ENCODE results near the gene LAMB3.

Gene LAMB3

DNA sequence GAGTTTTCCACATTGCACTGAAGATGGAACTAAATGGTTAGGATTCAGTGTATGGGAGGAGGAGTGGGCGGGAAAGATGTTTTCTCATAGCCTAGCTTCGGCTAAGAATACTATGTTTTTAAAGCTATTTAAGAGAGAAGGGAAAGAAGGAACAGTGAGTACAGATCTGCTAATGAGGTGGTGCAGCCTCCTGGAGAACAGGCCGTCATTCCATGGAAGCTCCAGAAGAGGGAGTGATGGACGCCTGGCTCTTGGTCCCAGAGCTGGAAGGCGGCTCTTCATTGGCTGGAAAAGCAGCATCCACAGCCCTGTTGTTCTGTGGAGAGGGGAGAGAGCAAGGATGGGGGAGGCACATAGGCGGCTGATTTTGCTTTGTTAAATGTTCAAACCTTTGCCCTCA is 61.8 kb downstream of the LAMB3 start:
- Histone ChIP-seq H3K9ac (ENCODE audit: low read depth, low read length) (no peak overlapping the region), H3K4me1 (ENCODE audit: insufficient read depth, low read length) (no peaks in the 10 kb centered on the region)

DNA sequence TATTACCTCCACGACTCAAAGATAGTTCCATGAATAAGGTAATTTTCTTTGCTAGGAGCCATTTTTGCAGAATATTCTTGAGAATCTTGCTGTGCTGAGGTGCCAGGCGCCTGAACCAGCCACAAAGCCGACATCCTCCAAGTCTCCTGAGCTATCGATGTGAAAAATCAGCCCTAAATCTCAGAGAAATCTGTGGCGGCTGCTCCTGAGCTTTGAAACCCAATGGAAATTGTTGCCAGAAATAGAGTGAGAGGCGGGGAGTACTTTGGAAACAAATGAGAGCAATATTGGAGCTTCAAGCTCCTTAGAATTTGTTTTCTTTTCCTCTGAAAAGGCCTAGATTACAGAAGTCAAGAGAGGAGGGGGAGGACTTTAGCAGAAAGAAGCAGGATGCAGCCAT is 62.4 kb downstream of the LAMB3 start:
- H3K36me3 ChIP-seq (ENCODE audit: insufficient read depth, low read length): no peaks in the 10 kb centered on the region
- H3K9me3 ChIP-seq (ENCODE audit: control insufficient read depth, insufficient read depth, low read length): no peaks in the 10 kb centered on the region
- no peaks in the 10 kb centered on the region for H3K4me1 ChIP-seq (ENCODE audit: insufficient read depth, low read length)
- H3K9ac ChIP-seq (ENCODE audit: low read depth, low read length): no peak overlapping the region

More for the DNA sequence above, 61.8 kb downstream of the LAMB3 start:
- H3K9me3 ChIP-seq (ENCODE audit: control insufficient read depth, insufficient read depth, low read length): no peaks in the 10 kb centered on the region
- H3K36me3 ChIP-seq (ENCODE audit: insufficient read depth, low read length): no peaks in the 10 kb centered on the region

- H3K36me3 ChIP-seq (ENCODE audit: insufficient read depth, low read length): no peaks in the 10 kb centered on the region
- no peak overlapping the region for H3K9ac ChIP-seq (ENCODE audit: low read depth, low read length)
- no peaks in the 10 kb centered on the region for H3K9me3 ChIP-seq (ENCODE audit: control insufficient read depth, insufficient read depth, low read length)
- no peaks in the 10 kb centered on the region for H3K4me1 ChIP-seq (ENCODE audit: insufficient read depth, low read length)
These were observed 62.8 kb downstream of the LAMB3 start for GRCh38 chr1:209589440-209589839.

DNA sequence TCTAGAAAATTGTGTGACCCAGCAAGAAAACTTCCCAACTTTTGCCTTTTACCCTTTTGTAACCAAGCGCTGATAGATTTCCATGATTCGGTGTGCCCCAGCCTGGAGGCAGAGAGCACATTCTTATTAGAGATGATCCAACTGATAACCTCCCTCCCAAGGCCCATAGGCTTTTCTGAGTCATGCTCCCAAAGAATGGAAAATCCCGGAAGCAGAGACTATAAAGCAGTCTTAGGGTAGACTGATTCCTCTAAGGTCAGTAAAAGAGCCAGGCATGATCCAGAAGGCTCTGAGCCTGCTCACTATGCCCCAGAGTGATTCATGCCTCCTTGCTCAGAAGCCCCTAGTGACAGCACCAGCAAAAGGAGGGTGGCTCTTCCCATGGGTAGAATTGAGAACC is 64.4 kb downstream of the LAMB3 start:
- Histone ChIP-seq H3K36me3 (ENCODE audit: insufficient read depth, low read length) (no peaks in the 10 kb centered on the region), H3K9me3 (ENCODE audit: control insufficient read depth, insufficient read depth, low read length) (no peaks in the 10 kb centered on the region; the same call in 1 of the 2 replicates), H3K4me1 (ENCODE audit: insufficient read depth, low read length) (0 out of 2 replicates have a peak, but pooled peaks cover 2% of the 10 kb centered on the region), H3K9ac (ENCODE audit: low read depth, low read length) (no peak overlapping the region)

DNA sequence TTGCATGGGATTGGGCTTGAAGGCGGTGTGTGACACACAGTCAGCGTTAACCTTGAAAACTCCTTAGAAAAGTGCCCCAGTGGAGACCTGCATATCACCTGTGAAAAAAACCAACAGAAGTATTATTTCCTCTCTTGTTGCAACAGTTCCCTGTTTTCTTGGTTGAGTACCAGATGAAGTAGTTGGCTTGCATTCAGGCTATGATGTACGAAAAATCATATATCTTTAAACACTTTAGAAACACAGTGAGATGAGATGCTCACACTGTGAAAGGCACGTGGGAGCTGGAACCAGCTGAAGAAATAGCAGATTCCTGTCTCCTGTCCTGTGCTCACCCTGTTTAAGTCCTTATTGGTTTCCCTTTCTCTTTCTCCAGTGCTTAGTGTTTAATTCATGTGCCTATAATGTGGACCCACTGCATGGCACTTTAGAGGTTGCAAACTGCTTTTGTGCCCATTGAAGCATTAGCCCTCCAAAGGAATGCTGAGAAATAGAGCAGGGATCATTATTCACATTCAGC is 65.9 kb downstream of the LAMB3 start:
- Histone ChIP-seq H3K9ac (ENCODE audit: low read depth, low read length) (no peak overlapping the region), H3K36me3 (ENCODE audit: insufficient read depth, low read length) (no peaks in the 10 kb centered on the region), H3K9me3 (ENCODE audit: control insufficient read depth, insufficient read depth, low read length) (no peaks in the 10 kb centered on the region; the same call in 1 of the 2 replicates), H3K4me1 (ENCODE audit: insufficient read depth, low read length) (0 out of 2 replicates have a peak, but pooled peaks cover 2% of the 10 kb centered on the region)

GRCh38 chr1:209585672-209586071 is 66.6 kb downstream of the LAMB3 start:
- Histone ChIP-seq H3K36me3 (ENCODE audit: insufficient read depth, low read length) (no peaks in the 10 kb centered on the region), H3K9ac (ENCODE audit: low read depth, low read length) (no peak overlapping the region), H3K9me3 (ENCODE audit: control insufficient read depth, insufficient read depth, low read length) (no peaks in the 10 kb centered on the region; the same call in 1 of the 2 replicates), H3K4me1 (ENCODE audit: insufficient read depth, low read length) (0 out of 2 replicates have a peak, but pooled peaks cover 2% of the 10 kb centered on the region)

GRCh38 chr1:209585197-209585596 is 67.0 kb downstream of the LAMB3 start:
- no peak overlapping the region for H3K9ac ChIP-seq (ENCODE audit: low read depth, low read length)
- H3K4me1 ChIP-seq (ENCODE audit: insufficient read depth, low read length): 0 out of 2 replicates have a peak, but pooled peaks cover 2% of the 10 kb centered on the region
- no peaks in the 10 kb centered on the region for H3K36me3 ChIP-seq (ENCODE audit: insufficient read depth, low read length)
- no peaks in the 10 kb centered on the region; the same call in 1 of the 2 replicates for H3K9me3 ChIP-seq (ENCODE audit: control insufficient read depth, insufficient read depth, low read length)

DNA sequence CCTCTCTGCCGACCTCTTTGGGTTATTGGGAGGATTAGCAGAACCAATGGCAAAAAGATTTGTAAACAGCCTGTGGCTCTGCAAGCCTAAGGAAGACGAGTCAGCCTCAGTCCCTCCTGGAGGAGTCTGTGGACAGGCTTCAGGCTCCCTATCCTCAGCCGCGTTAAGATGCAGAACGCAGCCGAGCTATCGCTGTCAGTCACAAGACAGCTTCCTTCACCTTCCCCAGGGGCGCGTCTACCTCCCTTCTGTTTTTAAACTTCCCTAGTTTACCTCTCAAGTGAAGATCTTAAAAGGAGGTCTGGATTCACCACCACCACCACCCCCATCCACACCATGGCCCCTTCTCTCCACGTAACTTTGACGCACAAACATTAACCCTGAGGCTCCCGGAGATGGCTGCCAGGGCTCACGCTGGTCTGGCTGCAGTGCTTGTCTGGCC is 68.0 kb downstream of the LAMB3 start:
- H3K9ac ChIP-seq (ENCODE audit: low read depth, low read length): peak overlapping the region; percentile 51; the same call in 1 of the 2 replicates
- H3K4me1 ChIP-seq (ENCODE audit: insufficient read depth, low read length): 0 out of 2 replicates have a peak, but pooled peaks cover 2% of the 10 kb centered on the region
- no peaks in the 10 kb centered on the region for H3K36me3 ChIP-seq (ENCODE audit: insufficient read depth, low read length)
- H3K9me3 ChIP-seq (ENCODE audit: control insufficient read depth, insufficient read depth, low read length): no peaks in the 10 kb centered on the region; the same call in 1 of the 2 replicates

DNA sequence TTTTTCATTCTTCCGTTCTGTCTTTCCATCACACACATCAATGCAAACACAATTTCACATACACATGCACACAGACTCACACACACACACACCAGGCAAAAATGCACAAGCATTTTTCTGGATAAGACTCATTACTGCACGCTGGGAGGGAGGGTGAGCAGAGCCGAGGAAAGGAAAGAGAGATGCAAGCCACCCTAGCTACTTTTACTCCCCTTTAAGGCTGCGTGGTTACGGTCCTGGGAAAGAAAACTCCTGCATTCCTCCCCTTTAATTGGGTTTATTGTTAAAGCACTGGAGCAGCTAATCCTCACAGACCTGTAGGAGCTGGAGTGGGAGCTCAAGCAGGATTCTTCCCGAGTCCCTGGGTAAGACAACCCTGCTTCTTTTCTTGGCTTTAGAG is 68.8 kb downstream of the LAMB3 start, which contains the start of gene CAMK1G:
TSS of gene CAMK1G (plus strand) at position 307 of the 400 bp plus-strand sequence. CDS start 11,270 bp downstream, outside the sequence.
- Histone ChIP-seq H3K9me3 (ENCODE audit: control insufficient read depth, insufficient read depth, low read length) (no peaks in the 10 kb centered on the region; the same call in 1 of the 2 replicates), H3K4me1 (ENCODE audit: insufficient read depth, low read length) (0 out of 2 replicates have a peak, but pooled peaks cover 2% of the 10 kb centered on the region), H3K36me3 (ENCODE audit: insufficient read depth, low read length) (no peaks in the 10 kb centered on the region), H3K9ac (ENCODE audit: low read depth, low read length) (peak within 1 kb of the TSS; percentile 51; the same call in 1 of the 2 replicates)

DNA sequence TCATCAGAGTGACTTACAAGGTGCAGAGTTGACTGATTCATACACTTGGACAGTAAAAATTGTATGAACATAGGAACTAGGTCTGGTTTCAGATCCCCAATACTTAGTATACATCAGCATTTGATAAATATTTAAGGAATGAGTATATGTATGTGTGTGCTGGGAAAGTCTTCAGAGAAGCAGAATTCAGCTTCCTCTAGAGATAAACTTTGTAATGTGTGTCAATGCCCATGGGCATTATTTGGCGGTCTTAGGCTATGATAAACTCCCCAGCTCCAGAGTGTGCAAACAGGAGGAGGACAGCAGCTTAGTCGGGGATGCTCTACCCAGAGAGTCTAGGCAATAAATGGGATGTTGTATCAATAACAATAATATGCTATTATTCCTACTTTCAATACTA is 71.6 kb downstream of the LAMB3 start:
- Histone ChIP-seq H3K36me3 (ENCODE audit: insufficient read depth, low read length) (no peaks in the 10 kb centered on the region), H3K9me3 (ENCODE audit: control insufficient read depth, insufficient read depth, low read length) (no peaks in the 10 kb centered on the region; the same call in 1 of the 2 replicates), H3K4me1 (ENCODE audit: insufficient read depth, low read length) (0 out of 2 replicates have a peak, but pooled peaks cover 2% of the 10 kb centered on the region), H3K9ac (ENCODE audit: low read depth, low read length) (no peak overlapping the region)

- H3K4me1 ChIP-seq (ENCODE audit: insufficient read depth, low read length): no peaks in the 10 kb centered on the region
- no peak overlapping the region for H3K9ac ChIP-seq (ENCODE audit: low read depth, low read length)
- no peaks in the 10 kb centered on the region for H3K36me3 ChIP-seq (ENCODE audit: insufficient read depth, low read length)
- no peaks in the 10 kb centered on the region for H3K9me3 ChIP-seq (ENCODE audit: control insufficient read depth, insufficient read depth, low read length)
These were observed 74.9 kb downstream of the LAMB3 start for GRCh38 chr1:209577346-209577745.

- H3K4me1 ChIP-seq (ENCODE audit: insufficient read depth, low read length): no peaks in the 10 kb centered on the region
- H3K9me3 ChIP-seq (ENCODE audit: control insufficient read depth, insufficient read depth, low read length): no peaks in the 10 kb centered on the region
- H3K36me3 ChIP-seq (ENCODE audit: insufficient read depth, low read length): no peaks in the 10 kb centered on the region
- no peak overlapping the region for H3K9ac ChIP-seq (ENCODE audit: low read depth, low read length)
These were observed 75.6 kb downstream of the LAMB3 start for GRCh38 chr1:209576392-209577197.

DNA sequence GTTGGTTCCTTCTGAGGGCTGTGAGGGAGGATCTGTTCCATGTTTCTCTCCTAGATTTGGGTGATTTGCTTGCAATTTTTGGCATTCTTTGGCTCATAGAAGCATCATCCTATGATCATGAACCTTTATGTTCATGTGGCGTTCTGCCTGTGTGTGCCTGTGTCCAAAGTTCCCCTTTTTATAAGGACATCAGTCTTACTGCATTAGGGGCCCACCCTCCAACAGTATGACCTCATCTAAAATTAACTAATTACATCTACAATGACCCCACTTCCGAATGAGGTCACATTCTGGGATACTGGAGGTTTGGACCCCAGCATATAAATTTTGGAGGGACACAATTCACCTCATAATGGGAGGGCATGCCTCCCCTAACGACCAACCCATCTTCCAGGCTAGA is 81.5 kb downstream of the LAMB3 start:
- Histone ChIP-seq H3K9me3 (ENCODE audit: control insufficient read depth, insufficient read depth, low read length) (no peaks in the 10 kb centered on the region), H3K36me3 (ENCODE audit: insufficient read depth, low read length) (no peaks in the 10 kb centered on the region), H3K4me1 (ENCODE audit: insufficient read depth, low read length) (0 out of 2 replicates have a peak, but pooled peaks cover under 1% of the 10 kb centered on the region), H3K9ac (ENCODE audit: low read depth, low read length) (no peak overlapping the region)

GRCh38 chr1:209569455-209570207 is 82.6 kb downstream of the LAMB3 start:
- Histone ChIP-seq H3K9me3 (ENCODE audit: control insufficient read depth, insufficient read depth, low read length) (no peaks in the 10 kb centered on the region), H3K4me1 (ENCODE audit: insufficient read depth, low read length) (0 out of 2 replicates have a peak, but pooled peaks cover 4% of the 10 kb centered on the region), H3K9ac (ENCODE audit: low read depth, low read length) (no peak overlapping the region), H3K36me3 (ENCODE audit: insufficient read depth, low read length) (no peaks in the 10 kb centered on the region)
